Ishikawa (cell line): ENCODE measurements around the gene ID3.

Experiments
- CEBPB ChIP-seq: IDR thresholded peaks from 2 replicates; pipeline ENCODE4 v1.6.1; 2012
- CREB1 ChIP-seq: IDR thresholded peaks from 2 replicates; pipeline ENCODE4 v1.6.1; 2012; ENCODE audit warnings: low read depth
- EGR1 ChIP-seq: IDR thresholded peaks from 2 replicates; pipeline ENCODE4 v1.6.1; 2012
- EP300 ChIP-seq: IDR thresholded peaks from 2 replicates; pipeline ENCODE4 v1.6.1; 2012; ENCODE audit warnings: borderline replicate concordance
- FOXM1 ChIP-seq: IDR thresholded peaks from 2 replicates; pipeline ENCODE4 v1.6.1; 2012; ENCODE audit warnings: low read depth, borderline replicate concordance
- NFIC ChIP-seq: IDR thresholded peaks from 2 replicates; pipeline ENCODE4 v1.6.1; 2012
- RAD21 ChIP-seq: IDR thresholded peaks from 2 replicates; pipeline ENCODE4 v1.6.1; 2012; ENCODE audit warnings: low read depth
- TAF1 ChIP-seq: IDR thresholded peaks from 2 replicates; pipeline ENCODE4 v1.6.1; 2012; ENCODE audit warnings: low read depth, mild to moderate bottlenecking
- TCF12 ChIP-seq: IDR thresholded peaks from 2 replicates; pipeline ENCODE4 v1.6.1; 2012; ENCODE audit warnings: low read depth
- TEAD4 ChIP-seq: IDR thresholded peaks from 2 replicates; pipeline ENCODE4 v1.6.1; 2012
- YY1 ChIP-seq: IDR thresholded peaks from 2 replicates; pipeline ENCODE4 v1.6.1; 2012; ENCODE audit warnings: low read depth
- ZBTB7A ChIP-seq: IDR thresholded peaks from 2 replicates; pipeline ENCODE4 v1.6.1; 2012; ENCODE audit warnings: low read depth
- TF ChIP-seq, protein P1 (sequence below): IDR thresholded peaks from 2 replicates; pipeline ENCODE4 v1.6.1; 2012
- TF ChIP-seq, protein P2 (sequence below): IDR thresholded peaks from 2 replicates; pipeline ENCODE4 v1.6.1; 2012; ENCODE audit warnings: low read depth, mild to moderate bottlenecking
- TF ChIP-seq, protein P3 (sequence below): IDR thresholded peaks from 2 replicates; pipeline ENCODE4 v1.6.1; 2012

The ID3 gene

DNA sequence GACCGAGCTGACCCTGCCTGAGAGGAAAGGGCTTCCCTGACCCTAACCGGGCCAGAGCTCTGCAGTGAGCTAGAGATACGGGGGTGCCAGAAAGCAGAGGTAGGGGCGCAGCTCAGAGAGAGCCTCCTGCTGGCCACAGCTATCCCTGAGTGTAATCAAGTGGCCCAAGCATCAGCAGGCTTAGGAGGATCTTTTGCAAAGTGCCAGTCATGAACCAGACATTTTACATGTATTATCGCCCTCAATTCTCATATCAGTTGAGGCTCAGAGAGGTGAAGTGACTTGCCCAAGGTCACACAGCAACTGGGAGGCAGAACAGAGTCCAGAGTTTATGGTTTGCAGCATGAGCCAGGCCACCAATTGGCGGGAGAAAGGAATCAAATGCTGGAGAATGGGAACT is 7.0 kb upstream of the ID3 start:
- TF ChIP-seq EP300 (no peak), CEBPB (no peak), TAF1 (no peak), FOXM1 (no peak), TCF12 (no peak)
- TF ChIP-seq, protein P1, sequence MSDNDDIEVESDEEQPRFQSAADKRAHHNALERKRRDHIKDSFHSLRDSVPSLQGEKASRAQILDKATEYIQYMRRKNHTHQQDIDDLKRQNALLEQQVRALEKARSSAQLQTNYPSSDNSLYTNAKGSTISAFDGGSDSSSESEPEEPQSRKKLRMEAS, result no peak

DNA sequence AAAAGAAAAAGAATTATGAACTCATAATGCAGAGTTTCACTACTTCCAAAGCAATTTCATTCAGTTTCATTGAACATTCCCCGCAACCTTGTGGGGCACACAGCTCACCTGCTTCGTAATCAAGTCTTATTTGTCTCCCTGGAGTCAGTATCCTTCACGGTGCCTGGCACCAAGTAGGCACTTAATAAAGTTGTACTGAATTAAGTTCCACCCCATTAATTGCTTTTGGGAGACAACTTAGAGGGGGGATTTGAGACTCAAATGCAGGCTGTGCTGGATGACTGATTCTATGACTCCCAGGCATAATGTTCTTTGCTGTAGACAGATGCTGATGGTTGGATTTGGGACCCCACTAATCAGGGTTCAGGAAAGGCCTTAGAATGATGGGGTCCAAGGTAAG is 6.5 kb upstream of the ID3 start:
- TF ChIP-seq TEAD4, result no peak
- TF ChIP-seq, protein P2, sequence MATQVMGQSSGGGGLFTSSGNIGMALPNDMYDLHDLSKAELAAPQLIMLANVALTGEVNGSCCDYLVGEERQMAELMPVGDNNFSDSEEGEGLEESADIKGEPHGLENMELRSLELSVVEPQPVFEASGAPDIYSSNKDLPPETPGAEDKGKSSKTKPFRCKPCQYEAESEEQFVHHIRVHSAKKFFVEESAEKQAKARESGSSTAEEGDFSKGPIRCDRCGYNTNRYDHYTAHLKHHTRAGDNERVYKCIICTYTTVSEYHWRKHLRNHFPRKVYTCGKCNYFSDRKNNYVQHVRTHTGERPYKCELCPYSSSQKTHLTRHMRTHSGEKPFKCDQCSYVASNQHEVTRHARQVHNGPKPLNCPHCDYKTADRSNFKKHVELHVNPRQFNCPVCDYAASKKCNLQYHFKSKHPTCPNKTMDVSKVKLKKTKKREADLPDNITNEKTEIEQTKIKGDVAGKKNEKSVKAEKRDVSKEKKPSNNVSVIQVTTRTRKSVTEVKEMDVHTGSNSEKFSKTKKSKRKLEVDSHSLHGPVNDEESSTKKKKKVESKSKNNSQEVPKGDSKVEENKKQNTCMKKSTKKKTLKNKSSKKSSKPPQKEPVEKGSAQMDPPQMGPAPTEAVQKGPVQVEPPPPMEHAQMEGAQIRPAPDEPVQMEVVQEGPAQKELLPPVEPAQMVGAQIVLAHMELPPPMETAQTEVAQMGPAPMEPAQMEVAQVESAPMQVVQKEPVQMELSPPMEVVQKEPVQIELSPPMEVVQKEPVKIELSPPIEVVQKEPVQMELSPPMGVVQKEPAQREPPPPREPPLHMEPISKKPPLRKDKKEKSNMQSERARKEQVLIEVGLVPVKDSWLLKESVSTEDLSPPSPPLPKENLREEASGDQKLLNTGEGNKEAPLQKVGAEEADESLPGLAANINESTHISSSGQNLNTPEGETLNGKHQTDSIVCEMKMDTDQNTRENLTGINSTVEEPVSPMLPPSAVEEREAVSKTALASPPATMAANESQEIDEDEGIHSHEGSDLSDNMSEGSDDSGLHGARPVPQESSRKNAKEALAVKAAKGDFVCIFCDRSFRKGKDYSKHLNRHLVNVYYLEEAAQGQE, result no peak
- TF ChIP-seq, protein P1, result no peak
- no peak for TF ChIP-seq CREB1
- TF ChIP-seq ZBTB7A, result no peak
- no peak for TF ChIP-seq EP300
- no peak for TF ChIP-seq EGR1
- TF ChIP-seq, protein P3, sequence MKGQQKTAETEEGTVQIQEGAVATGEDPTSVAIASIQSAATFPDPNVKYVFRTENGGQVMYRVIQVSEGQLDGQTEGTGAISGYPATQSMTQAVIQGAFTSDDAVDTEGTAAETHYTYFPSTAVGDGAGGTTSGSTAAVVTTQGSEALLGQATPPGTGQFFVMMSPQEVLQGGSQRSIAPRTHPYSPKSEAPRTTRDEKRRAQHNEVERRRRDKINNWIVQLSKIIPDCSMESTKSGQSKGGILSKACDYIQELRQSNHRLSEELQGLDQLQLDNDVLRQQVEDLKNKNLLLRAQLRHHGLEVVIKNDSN, result no peak
- TF ChIP-seq FOXM1, result no peak

DNA sequence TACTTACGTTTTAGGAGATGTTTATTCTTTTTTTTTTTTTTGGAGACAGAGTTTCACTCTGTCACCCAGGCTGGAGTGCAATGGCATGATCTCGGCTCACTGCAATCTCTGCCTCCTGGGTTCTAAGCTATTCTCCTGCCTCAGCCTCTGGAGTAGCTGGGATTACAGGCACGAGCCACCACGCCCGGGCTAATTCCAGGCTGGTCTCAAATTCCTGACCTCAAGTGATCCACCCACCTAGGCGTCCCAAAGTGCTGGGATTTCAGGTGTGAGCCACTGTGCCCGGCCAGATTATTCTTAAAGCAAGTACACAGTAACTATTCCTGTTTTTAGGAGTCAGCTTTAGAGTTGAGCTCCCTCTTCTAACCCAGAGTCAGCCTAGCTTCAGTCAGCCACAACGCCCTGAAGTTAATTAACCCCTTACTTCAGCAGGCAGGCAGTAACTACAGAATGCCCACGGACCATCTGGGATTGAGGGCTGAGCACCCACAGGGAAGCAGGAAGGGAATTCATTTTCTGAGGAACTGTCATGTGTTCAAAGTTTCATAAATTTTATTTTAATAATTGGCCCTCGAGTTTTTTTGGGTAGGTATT is 5.3 kb upstream of the ID3 start:
- TF ChIP-seq NFIC (no peak), TAF1 (no peak), TCF12 (no peak), FOXM1 (no peak)

DNA sequence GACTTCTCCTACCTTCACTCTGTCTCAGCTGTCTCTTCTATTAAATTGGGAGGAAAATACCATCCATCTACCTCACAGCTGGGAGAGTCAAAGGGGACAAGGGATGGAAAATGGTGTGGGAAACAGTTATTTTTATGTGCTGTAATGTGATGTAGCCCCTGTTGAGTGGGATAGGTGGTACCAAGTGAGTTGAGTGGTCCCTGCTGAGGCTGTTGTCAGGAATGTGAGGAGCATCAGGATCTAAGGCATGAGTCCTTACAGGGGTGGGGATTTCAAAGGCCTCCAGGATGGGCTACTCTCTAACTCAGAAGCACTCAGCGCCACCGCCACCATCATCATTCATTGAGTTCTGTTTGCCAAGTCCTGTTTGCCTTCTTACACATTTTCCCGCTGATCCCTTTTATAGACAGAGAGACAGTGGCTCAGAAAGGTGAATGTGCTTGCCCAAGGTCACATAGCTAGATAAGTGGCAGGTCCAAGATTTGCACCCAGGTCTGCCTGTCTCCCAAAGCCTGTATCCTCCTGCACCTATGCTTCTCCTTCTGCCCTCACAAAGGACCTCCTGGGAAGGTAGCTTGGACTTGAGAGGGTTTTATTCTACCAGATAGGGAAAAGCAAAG is 4.6 kb upstream of the ID3 start:
- no peak for TF ChIP-seq ZBTB7A
- TF ChIP-seq RAD21, result no peak
- TF ChIP-seq, protein P2, result no peak

DNA sequence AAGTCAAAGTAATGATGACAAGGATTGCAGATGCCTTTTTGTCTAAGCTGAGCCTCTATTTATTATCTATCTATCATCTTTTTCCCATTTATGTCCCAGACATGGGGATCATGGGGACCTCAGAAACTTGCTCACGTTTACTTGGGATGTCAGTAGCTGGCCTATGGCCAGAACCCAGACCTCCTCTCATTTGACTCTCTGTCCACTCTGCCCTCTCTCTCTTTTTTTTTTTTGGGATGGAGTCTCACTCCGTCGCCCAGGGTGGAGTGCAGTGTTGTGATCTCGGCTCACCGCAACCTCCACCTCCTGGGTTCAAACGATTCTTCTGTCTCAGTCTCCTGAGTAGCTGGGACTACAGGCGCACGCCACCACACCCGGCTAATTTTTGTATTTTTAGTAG is 3.7 kb upstream of the ID3 start:
- no peak for TF ChIP-seq YY1
- no peak for TF ChIP-seq RAD21
- no peak for TF ChIP-seq EP300
- TF ChIP-seq ZBTB7A, result no peak
- no peak for TF ChIP-seq TEAD4
- TF ChIP-seq TCF12, result no peak
- TF ChIP-seq CREB1, result no peak
- no peak for TF ChIP-seq NFIC

DNA sequence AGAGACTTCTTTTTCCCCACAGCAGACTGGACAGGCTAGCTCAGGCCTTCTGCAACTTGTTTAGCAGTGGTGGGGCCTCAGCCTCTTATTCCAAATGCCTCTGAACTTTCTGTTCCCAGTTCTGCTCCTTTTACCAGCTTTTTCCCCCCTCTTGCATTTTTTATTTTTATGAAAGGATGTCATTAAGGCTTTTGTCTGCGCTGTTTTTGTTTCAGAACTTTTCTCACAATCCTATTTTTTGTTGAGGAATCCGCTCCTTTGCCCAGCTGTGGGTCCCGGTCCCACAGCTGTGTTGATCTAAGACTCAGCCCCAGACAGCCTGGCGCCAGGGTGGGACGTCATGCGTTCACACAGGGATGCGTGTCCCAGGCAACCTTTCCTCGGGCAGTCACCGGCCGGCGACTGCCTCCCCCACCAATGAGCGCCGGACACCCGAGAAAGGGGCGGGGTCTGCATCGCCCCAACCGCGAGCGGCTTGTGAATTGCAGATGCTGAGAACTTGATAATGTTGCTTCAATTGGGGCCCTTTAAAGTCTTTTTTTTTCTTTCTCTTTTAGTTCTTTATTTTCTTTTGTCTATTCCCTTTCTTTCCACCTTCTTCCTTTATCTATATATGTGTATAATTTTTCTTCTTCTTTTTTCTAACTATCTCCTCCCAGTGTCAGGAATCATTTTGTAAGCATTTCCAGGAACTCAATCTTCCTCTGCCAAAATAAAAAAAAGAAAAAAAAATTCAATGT is 3.0 kb upstream of the ID3 start:
- TF ChIP-seq NFIC (no peak), EP300 (peak; percentile 38; the same call in 1 of the 2 replicates), CEBPB (no peak), CREB1 (peak; percentile 57), TEAD4 (no peak), YY1 (no peak), TCF12 (peak; percentile 72), EGR1 (no peak), RAD21 (no peak), TAF1 (0 out of 2 replicates have a peak, but pooled peaks have one; percentile 16), ZBTB7A (no peak), FOXM1 (no peak)
- TF ChIP-seq, protein P1, result peak; percentile 44; the same call in 1 of the 2 replicates
- TF ChIP-seq, protein P3, result no peak
- TF ChIP-seq, protein P2, result no peak
